PC-3 (cell line): Measurements from ENCODE around the gene MACROD2. TPM values are rescaled to one million over a fixed set of nuclear protein-coding genes. Genes with fewer than 3 reads are reported as not detected.
A peak's percentile ranks its signal among the peaks of the same experiment; 100 is the strongest.

Experiments
- ATAC-seq: fragments of 200-7000 bp; cut with Tn5 transposase; 2 replicates; pipeline ENCODE4 v1.9.1; 2020; ENCODE audit warnings: mild to moderate bottlenecking, moderate library complexity
- BruUV-seq: library from RNA; stranded (reverse); fragments of 400-500 nt; replicated peaks from 2 replicates; lab custom pipeline; 2021; lab: Mats Ljungman, UMichigan
- CTCF ChIA-PET: fragments of 300-600 bp; sonication (Branson Sonifier 250); formaldehyde crosslinking; loops from one replicate; lab custom pipeline; 2022; ENCODE audit warnings: antibody characterized with exemption; lab: Charles Lee
- POLR2A ChIA-PET: fragments of 300-600 bp; sonication (Branson Sonifier 250); formaldehyde crosslinking; loops from one replicate; lab custom pipeline; 2022; ENCODE audit warnings: antibody characterized with exemption; ENCODE audit not compliant: unreplicated experiment; lab: Charles Lee
- DNase-seq: peaks from one replicate; pipeline ENCODE4 v3.0.0-alpha.2; 2015
- H2AFZ ChIP-seq: fragments of 300-600 bp; sonication (generic); 2 replicates; pipeline ENCODE4 v1.6.0; 2016; ENCODE audit warnings: antibody characterized with exemption, low read length
- H3F3A ChIP-seq: fragments of 300-600 bp; sonication (generic); one replicate; pipeline ENCODE4 v1.6.0; 2017; ENCODE audit warnings: antibody characterized with exemption, low read length, control low read depth, mild to moderate bottlenecking; ENCODE audit not compliant: unreplicated experiment
- H3K27ac ChIP-seq: fragments of 300-600 bp; sonication (generic); 2 replicates; pipeline ENCODE4 v1.5.1; 2016; ENCODE audit warnings: mild to moderate bottlenecking, low read length
- H3K27me3 ChIP-seq: fragments of 300-600 bp; sonication (generic); 2 replicates; pipeline ENCODE4 v1.6.1; 2016; ENCODE audit warnings: low read length, mixed read lengths
- H3K36me3 ChIP-seq: fragments of 300-600 bp; sonication (generic); 2 replicates; pipeline ENCODE4 v1.6.1; 2016; ENCODE audit warnings: low read depth, mixed run types, low read length, mixed read lengths
- H3K4me1 ChIP-seq: fragments of 300-600 bp; sonication (generic); 2 replicates; pipeline ENCODE4 v1.5.1; 2016; ENCODE audit warnings: low read length; ENCODE audit not compliant: insufficient read depth
- H3K4me2 ChIP-seq: fragments of 300-600 bp; sonication (generic); 2 replicates; pipeline ENCODE4 v1.6.0; 2016; ENCODE audit warnings: low read length
- H3K4me3 ChIP-seq: fragments of 300-600 bp; sonication (generic); 2 replicates; pipeline ENCODE4 v1.5.1; 2016; ENCODE audit warnings: mild to moderate bottlenecking, low read length, mixed read lengths
- H3K79me2 ChIP-seq: fragments of 300-600 bp; sonication (generic); 2 replicates; pipeline ENCODE4 v1.6.1; 2017; ENCODE audit warnings: low read length, mixed read lengths
- H3K9ac ChIP-seq: fragments of 300-600 bp; sonication (generic); 2 replicates; pipeline ENCODE4 v1.6.0; 2016; ENCODE audit warnings: mild to moderate bottlenecking, low read length
- H3K9me2 ChIP-seq: fragments of 300-600 bp; sonication (generic); replicated peaks from 2 replicates; pipeline ENCODE4 v1.6.1; 2016; ENCODE audit warnings: mixed run types, low read length, mixed read lengths
- H3K9me3 ChIP-seq: fragments of 300-600 bp; sonication (generic); 2 replicates; pipeline ENCODE4 v1.6.1; 2016; ENCODE audit warnings: low read length, mixed read lengths
- H4K20me1 ChIP-seq: fragments of 300-600 bp; sonication (generic); 2 replicates; pipeline ENCODE4 v1.6.1; 2016; ENCODE audit warnings: low read length, mixed read lengths
- CTCF ChIP-seq: fragments of 300-600 bp; sonication (generic); conservative IDR thresholded peaks from 2 replicates; pipeline ENCODE4 v1.5.1; 2017; ENCODE audit warnings: antibody characterized with exemption, low read depth, mild to moderate bottlenecking, low read length
- EZH2 ChIP-seq: fragments of 300-600 bp; sonication (generic); IDR thresholded peaks from one replicate; pipeline ENCODE4 v1.6.1; 2017; ENCODE audit warnings: antibody characterized with exemption, mild to moderate bottlenecking, low read length; ENCODE audit not compliant: unreplicated experiment
- EZH2phosphoT487 ChIP-seq: fragments of 300-600 bp; sonication (generic); IDR thresholded peaks from 2 replicates; pipeline ENCODE4 v1.6.1; 2018; ENCODE audit warnings: mild to moderate bottlenecking, antibody characterized with exemption, low read length, borderline replicate concordance
- intact Hi-C: fragments of 100-400 bp; cut with micrococcal nuclease; formaldehyde crosslinking; loops from 2 replicates; pipeline ENCODE4 v1.9.0; 2023
- total RNA-seq: library from RNA; depleted of rRNA; stranded (reverse); fragments of >200 nt; gene quantifications from 2 replicates; pipeline ENCODE4 v1.2.3, GENCODE V29; 2014

The MACROD2 gene
- total RNA-seq, 1 experiment from 2014 or later: 3.1 TPM

GRCh38 chr20:14986656-14987055 lies 991.3 kb downstream of the MACROD2 start:
- no peaks in the 10 kb centered on the region for H3K9me2 ChIP-seq
- DNase-seq (no peak), ATAC-seq (no peak)
- peak overlapping the region; percentile 91 for H3K27ac ChIP-seq
- POLR2A ChIA-PET: no interaction called here
- intact Hi-C loops: loop anchor here (2.0 to 10.0 kb wide), 4 partner anchors 149 to 650 kb away; partner anchors contain the start of gene FLRT3
- peak overlapping the region; percentile 40; the same call in 1 of the 2 replicates for H2AFZ ChIP-seq
- H3K4me2 ChIP-seq: peak overlapping the region; percentile 48
- 0 out of 2 replicates have a peak, but pooled peaks cover 4% of the 10 kb centered on the region for H3K9me3 ChIP-seq
- TF ChIP-seq EZH2phosphoT487 (no peak), CTCF (no peak)
- no peak overlapping the region for H3K4me3 ChIP-seq
- H3K27me3 ChIP-seq: no peaks in the 10 kb centered on the region
- no peaks in the 10 kb centered on the region for H4K20me1 ChIP-seq
- H3K36me3 ChIP-seq: no peaks in the 10 kb centered on the region
- BruUV-seq: TSS peak; percentile 52
- no peaks in the 10 kb centered on the region for H3K79me2 ChIP-seq
- CTCF ChIA-PET: interaction anchor here (0.7 kb wide), 1 partner anchor 650 kb away, joined by 3 read pairs; no protein-coding TSS in a partner anchor
- H3K9ac ChIP-seq: peak overlapping the region; percentile 63
- H3K4me1 ChIP-seq: peaks cover 37% of the 10 kb centered on the region
- peaks cover 4% of the 10 kb centered on the region for H3F3A ChIP-seq

- DNase-seq (no peak), ATAC-seq (no peak)
- Histone ChIP-seq H3K9ac (no peak overlapping the region), H3K79me2 (no peaks in the 10 kb centered on the region), H3K27me3 (no peaks in the 10 kb centered on the region), H3K27ac (no peak overlapping the region), H3F3A (peaks cover 4% of the 10 kb centered on the region), H3K9me3 (no peaks in the 10 kb centered on the region), H3K4me3 (no peak overlapping the region), H3K4me2 (no peak overlapping the region), H3K9me2 (no peaks in the 10 kb centered on the region), H2AFZ (no peak overlapping the region), H4K20me1 (no peaks in the 10 kb centered on the region), H3K4me1 (peaks cover 47% of the 10 kb centered on the region), H3K36me3 (no peaks in the 10 kb centered on the region)
- ChIA-PET POLR2A (no interaction called here), CTCF (interaction anchor here (0.6 kb wide), 2 partner anchors 13 to 355 kb away, joined by 3 read pairs; no protein-coding TSS in a partner anchor)
- no TSS peak for BruUV-seq
- no peak for TF ChIP-seq CTCF
- intact Hi-C loops: loop anchor here (5.0 to 10.0 kb wide), 3 partner anchors 152 to 405 kb away; no protein-coding TSS in a partner anchor
Measured at GRCh38 chr20:14989535-14990290, 994.4 kb downstream of the MACROD2 start.

- H3K79me2 ChIP-seq: no peaks in the 10 kb centered on the region
- no peak overlapping the region for H3K4me2 ChIP-seq
- ChIA-PET POLR2A (interaction anchor here (0.7 kb wide), 1 partner anchor 13 kb away, joined by 5 read pairs; no protein-coding TSS in a partner anchor), CTCF (no interaction called here)
- ATAC-seq (no peak), DNase-seq (no peak)
- intact Hi-C loops: no loop called here
- no peak overlapping the region for H3K4me3 ChIP-seq
- no peaks in the 10 kb centered on the region for H3K9me3 ChIP-seq
- no peak overlapping the region for H3K9ac ChIP-seq
- no peaks in the 10 kb centered on the region for H3K36me3 ChIP-seq
- H3K27me3 ChIP-seq: no peaks in the 10 kb centered on the region
- peaks cover 4% of the 10 kb centered on the region for H3F3A ChIP-seq
- no TSS peak for BruUV-seq
- TF ChIP-seq CTCF (no peak), EZH2phosphoT487 (no peak), EZH2 (no peak)
- no peak overlapping the region for H3K27ac ChIP-seq
- no peaks in the 10 kb centered on the region for H3K9me2 ChIP-seq
- H4K20me1 ChIP-seq: no peaks in the 10 kb centered on the region
- no peak overlapping the region for H2AFZ ChIP-seq
- H3K4me1 ChIP-seq: peaks cover 33% of the 10 kb centered on the region
Measured at GRCh38 chr20:14991023-14991422, 995.7 kb downstream of the MACROD2 start.
